ENCODE data around the gene PAX2. TPM values are rescaled to one million over a fixed set of nuclear protein-coding genes. Genes with fewer than 3 reads are reported as not detected.

The PAX2 gene
- total RNA-seq, 1 experiment from 2014 or later = not detected

DNA sequence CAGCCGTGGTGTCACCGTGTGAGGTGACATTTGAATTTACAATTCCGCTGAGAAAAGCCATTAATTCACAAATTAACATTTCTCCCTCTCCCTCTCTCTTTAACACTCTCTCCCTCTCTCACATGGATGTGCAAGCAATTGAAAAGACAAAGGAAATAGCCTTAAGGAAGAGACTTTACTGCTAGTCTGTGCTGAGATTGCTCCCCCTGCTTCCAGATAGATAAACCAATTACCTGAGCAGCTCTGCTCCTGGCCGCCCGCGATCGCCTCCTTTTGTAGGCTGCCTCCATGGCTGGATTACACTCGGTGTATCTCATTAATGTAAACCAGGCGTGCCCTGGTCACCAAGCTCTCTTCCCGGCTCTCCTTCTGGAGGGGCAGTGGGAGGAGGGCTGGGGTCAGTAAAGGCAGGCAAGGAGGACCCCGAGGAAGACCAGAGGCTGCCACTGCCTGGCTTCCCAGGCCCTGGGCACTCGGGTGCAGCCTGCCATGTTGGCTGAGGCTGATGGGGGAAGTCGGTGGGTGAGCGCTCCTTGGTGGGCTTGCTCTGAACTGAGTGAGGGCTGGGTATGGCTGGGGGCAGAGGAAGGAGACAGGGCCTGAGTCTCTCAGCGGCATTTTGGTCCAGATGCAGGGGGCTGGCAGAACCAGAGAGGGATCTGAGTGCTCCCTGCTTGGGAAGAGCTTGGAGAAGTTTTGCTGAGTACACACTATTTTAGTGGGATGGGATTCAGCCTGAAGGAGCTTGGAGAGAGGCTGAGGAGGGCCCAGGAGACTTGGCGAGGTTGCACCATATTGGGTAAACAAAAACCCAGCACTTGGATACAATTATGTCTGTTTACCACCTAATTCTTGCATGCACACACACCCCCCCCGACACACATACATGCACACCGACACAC, 42.9 kb downstream of the PAX2 start:
- no peak for DNase-seq (ENCODE audit: low read depth)

GRCh38 chr10:100790761-100791208, 45.4 kb downstream of the PAX2 start:
- DNase-seq (ENCODE audit: low read depth) = no peak

GRCh38 chr10:100791369-100792058, 46.1 kb downstream of the PAX2 start:
- DNase-seq (ENCODE audit: low read depth) = no peak

DNA sequence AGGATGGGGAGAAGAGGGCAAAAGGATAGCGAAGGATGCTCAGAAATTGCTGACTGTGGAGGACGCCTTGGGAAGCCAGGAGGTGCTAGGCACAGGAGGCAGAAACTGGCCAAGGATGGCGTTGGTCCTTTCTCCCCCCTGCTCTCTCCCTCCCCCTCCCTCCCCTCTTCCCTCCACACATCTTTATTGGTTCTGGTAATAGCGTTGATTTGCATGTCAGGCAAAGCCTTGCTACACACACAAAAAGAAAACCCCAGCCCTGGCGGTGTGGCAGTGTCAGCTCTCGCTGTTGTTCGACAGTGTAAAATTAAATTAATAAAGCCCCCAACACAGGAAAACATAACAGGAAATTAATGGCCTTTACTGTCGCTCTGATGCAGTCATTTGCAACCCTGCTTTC, 47.2 kb downstream of the PAX2 start:
- DNase-seq (ENCODE audit: low read depth) = no peak

- DNase-seq (ENCODE audit: low read depth) = no peak
These were observed 47.7 kb downstream of the PAX2 start for GRCh38 chr10:100793055-100793454.

DNA sequence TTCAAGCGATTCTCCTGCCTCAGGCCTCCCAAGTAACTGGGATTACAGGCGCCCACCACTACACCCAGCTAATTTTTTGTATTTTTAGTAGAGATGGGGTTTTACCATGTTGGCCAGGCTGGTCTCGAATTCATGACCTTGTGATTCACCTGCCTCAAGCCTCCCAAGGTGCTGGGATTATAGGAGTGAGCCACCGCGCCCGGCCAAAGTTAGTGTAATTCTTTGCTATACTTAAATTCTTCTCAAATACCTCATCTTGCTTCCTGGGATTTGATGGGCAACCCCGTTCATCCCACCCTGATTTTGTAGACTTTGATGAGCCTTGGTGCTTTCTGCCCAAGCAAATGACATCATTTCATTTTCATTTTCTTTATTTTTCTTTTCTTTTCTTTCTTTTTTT, 54.5 kb downstream of the PAX2 start:
- DNase-seq (ENCODE audit: low read depth) = no peak

DNA sequence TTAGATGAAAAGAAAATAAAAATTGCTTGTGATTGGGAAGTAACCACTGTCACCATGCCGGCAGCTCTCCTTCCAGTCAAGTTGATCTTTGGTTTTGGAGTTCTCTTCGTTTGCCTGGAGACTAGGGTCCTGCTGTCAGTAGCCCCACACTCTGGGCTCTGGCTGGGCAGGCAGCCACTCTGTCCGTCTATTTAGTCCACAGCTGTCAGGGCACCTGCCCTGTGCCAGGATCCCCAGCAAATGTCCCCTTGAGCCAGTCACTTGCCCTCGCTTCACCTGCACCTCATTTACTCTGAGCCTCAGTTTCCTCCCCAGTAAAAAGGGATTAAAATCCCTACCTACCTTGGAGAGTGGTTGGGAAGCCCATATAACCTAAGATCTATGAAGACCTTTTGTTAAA, 55.5 kb downstream of the PAX2 start:
- DNase-seq (ENCODE audit: low read depth) = no peak

DNA sequence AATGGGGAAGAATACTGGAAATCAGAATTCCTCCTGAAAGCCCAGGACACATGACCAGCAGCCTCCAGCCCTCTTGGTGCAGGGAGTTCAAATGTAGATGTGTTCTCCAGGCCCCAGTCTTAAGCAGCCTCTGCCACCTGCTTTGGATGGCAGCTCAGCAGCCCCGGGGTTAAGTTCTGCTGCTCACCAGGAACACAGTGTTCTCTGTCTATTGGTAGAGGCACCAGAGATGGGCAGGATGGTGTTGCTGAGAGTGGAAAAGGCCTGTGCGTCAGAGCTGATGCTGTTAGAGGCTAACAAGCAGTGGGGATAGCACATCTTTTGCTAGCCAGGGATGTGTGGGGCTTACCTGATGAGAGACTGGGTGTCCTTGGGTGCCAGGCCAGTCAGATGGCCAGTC, 56.8 kb downstream of the PAX2 start:
- no peak for DNase-seq (ENCODE audit: low read depth)

- DNase-seq (ENCODE audit: low read depth) = no peak
These were observed 57.2 kb downstream of the PAX2 start for GRCh38 chr10:100802607-100803006.

- DNase-seq (ENCODE audit: low read depth) = no peak
These were observed 58.1 kb downstream of the PAX2 start for GRCh38 chr10:100803492-100803891.

- DNase-seq (ENCODE audit: low read depth) = no peak
These were observed 58.5 kb downstream of the PAX2 start for GRCh38 chr10:100803908-100804307.

DNA sequence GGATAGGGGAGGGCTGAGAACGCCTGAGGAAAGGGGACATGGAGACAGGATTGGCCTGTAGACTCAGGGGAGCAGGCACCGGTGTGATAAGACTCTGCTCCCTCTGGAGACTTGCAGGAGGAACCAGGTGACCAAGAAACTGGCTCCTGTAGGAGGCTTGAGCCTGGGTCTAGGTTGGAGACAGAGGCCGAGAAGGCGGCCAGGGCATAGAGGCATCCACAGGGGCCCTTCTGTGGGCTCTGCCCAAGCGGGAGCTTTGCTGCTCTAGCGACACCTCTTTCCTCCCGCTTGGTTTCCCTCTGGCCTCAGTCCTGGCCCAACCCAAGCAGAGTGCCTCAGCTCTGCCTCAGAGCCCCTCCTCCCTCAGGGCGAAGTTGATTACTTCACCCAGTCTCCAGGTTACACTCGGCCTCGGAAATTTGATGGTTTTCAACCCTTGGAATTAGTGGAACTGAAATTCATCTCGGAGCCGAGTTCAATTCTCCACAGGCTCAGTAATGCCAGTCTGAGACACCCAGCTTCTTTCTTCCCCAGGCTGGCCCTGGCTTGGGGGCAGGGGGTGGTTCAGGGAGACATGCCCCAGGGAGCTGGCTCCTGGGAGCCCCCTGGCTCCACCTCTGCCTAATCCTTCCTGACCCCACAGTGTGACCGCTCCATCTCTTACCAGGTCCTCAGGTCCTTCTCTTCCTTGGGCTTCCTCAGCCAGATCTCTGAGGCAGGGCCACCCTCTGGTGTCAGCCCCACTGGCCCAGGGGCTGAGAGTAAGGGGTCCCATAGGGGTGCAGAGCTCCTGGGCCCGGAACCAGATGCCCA, 60.4 kb downstream of the PAX2 start:
- no peak for DNase-seq (ENCODE audit: low read depth)

DNA sequence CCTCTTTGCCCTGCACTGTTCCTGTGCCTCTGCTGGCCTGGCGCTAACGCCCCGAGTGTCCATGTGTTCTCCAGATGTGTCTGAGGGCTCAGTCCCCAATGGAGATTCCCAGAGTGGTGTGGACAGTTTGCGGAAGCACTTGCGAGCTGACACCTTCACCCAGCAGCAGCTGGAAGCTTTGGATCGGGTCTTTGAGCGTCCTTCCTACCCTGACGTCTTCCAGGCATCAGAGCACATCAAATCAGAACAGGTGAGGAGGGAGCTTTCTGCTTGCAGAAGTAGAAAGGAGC, 60.9 kb downstream of the PAX2 start:
- no peak for DNase-seq (ENCODE audit: low read depth)

DNA sequence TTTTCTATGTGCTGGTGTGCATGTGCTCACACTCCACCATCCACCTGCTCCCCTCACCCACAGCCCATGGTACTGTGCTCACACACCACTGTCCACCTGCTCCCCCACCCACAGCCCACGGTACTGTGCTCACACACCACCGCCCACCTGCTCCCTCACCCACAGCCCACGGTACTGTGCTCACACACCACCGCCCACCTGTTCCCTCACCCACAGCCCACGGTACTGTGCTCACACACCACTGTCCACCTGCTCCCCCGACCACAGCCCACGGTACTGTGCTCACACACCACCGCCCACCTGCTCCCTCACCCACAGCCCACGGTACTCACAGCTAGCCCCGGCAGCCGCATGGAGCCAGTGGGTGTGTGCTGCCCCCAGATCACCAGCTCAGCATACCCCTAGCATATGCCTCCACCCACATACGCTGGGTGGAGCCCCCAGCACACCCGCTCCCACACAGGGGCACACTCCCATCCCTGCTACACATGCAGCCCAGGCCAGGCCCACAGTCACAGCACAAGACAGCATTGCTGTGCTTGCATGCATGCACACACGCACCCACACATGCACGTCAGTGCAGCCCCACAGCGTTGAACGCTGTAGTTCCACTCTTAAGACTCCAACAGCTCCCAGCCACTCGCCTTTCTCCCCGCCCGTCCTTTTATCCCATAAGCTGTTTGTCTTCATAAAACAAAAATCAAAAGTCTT, 62.0 kb downstream of the PAX2 start:
- no peak for DNase-seq (ENCODE audit: low read depth)

GRCh38 chr10:100808876-100809275, 63.5 kb downstream of the PAX2 start:
- no peak for DNase-seq (ENCODE audit: low read depth)

DNA sequence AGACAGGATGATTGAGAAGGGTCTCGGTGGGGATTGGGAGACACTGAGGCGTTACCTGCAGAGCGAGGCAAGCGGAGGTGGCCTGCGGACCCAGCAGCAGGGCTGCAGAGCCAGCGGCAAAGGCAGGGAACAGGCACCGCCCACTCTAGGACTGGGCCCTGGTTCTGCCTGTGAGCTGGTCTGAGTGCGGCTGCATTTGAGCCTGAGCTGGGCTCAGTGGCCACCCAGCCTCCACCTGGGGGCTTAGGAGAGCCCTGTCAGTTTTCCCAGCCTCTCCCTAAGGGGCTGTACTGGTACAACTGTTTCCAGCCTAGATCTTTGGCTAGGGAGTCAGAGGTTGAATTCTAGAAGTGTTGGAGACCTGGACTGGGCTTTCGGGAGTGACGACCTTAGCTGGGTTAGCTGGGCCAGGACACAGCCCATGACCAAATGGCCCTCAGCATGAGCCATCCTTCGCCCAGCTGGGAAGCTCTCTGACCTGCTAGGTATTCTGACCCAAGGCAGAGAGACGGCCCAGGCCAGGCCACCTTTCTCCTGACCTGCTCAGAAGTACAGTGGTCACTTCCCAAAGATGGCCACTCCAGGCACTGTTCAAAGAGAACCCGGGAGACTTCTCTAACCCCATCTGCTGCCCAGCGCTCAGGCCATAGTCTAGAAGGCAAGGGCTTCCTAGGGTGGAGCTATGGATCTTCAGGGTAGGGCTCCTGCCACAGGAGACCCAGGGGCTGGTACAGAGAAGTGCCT, 64.9 kb downstream of the PAX2 start:
- no peak for DNase-seq (ENCODE audit: low read depth)

GRCh38 chr10:100810835-100811116, 65.4 kb downstream of the PAX2 start:
- no peak for DNase-seq (ENCODE audit: low read depth)

GRCh38 chr10:100811261-100811660, 65.9 kb downstream of the PAX2 start:
- no peak for DNase-seq (ENCODE audit: low read depth)

DNA sequence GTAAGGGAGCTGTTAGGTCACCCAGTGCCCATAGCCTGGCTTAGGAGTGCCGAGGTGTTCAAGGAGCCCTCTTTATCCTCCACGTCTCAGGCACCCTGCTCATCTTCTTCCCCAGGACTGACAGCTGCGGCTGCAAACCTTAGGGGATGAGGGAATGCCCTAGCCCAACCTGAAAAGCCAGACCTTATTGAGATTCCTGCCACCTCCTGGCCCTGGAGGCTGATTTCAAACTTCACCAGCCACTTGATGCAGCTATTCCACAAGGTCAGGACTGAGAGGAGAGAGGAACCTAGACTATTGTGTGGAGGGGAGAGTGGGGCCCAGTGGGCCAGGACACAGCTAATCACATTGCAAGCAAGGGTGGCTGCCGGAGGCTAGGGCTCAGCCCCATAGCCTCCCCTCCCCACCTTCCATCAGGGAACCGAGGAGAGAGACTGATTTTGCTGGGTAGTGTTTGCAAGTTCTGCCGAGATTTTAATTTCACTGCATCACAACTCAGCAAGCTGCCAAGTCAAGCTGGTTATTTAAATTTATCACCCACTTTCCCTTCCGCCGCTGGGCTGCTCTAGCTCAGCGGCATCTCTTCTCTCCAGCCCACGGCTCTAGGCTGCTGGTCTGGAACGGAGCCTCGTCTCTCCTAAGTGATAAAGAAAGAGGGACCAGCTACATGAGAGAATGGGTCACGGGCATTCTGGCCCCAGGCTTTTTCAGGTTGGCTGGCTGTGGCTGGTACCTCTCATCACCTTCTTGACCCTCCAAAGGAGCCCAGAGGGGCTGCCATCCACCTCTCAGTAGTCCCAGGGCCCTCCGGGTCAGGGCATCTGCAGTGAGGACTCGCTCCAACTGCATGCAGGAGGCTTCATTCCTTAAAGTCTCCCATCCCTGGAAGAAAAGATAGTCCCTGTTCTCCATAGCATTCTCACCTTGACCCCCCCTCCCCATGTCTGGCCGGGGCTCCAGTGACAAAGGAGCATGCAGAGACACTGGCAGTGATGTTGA, 66.7 kb downstream of the PAX2 start:
- no peak for DNase-seq (ENCODE audit: low read depth)

- DNase-seq (ENCODE audit: low read depth) = no peak
These were observed 67.6 kb downstream of the PAX2 start for GRCh38 chr10:100812978-100813377.
